Measurements from ENCODE around the gene ABCC3.

ABCC3 gene

GRCh38 chr17:50684288-50684611 lies 49.6 kb downstream of the ABCC3 start:
- no peak for DNase-seq (ENCODE audit: low read depth, low spot score)

- no peak for DNase-seq (ENCODE audit: low read depth, low spot score)
Measured at GRCh38 chr17:50684612-50685333, 50.1 kb downstream of the ABCC3 start.

GRCh38 chr17:50685334-50685665 lies 50.6 kb downstream of the ABCC3 start:
- no peak for DNase-seq (ENCODE audit: low read depth, low spot score)

- DNase-seq (ENCODE audit: low read depth, low spot score): no peak
Measured at GRCh38 chr17:50685691-50686493, 51.2 kb downstream of the ABCC3 start.

- DNase-seq (ENCODE audit: low read depth, low spot score): no peak
Measured at GRCh38 chr17:50686494-50687199, 52.0 kb downstream of the ABCC3 start.

GRCh38 chr17:50687200-50688066 lies 52.8 kb downstream of the ABCC3 start:
- DNase-seq (ENCODE audit: low read depth, low spot score): no peak

- DNase-seq (ENCODE audit: low read depth, low spot score): no peak
Measured at GRCh38 chr17:50688245-50688644, 53.6 kb downstream of the ABCC3 start.

GRCh38 chr17:50689251-50689650 lies 54.6 kb downstream of the ABCC3 start:
- no peak for DNase-seq (ENCODE audit: low read depth, low spot score)

GRCh38 chr17:50689956-50690886 lies 55.5 kb downstream of the ABCC3 start:
- no peak for DNase-seq (ENCODE audit: low read depth, low spot score)

- no peak for DNase-seq (ENCODE audit: low read depth, low spot score)
Measured at GRCh38 chr17:50690887-50691549, 56.3 kb downstream of the ABCC3 start.

GRCh38 chr17:50691550-50692447 lies 57.1 kb downstream of the ABCC3 start:
- DNase-seq (ENCODE audit: low read depth, low spot score): no peak

- no peak for DNase-seq (ENCODE audit: low read depth, low spot score)
Measured at GRCh38 chr17:50692448-50693035, 57.9 kb downstream of the ABCC3 start.

- no peak for DNase-seq (ENCODE audit: low read depth, low spot score)
Measured at GRCh38 chr17:50693036-50693682, 58.5 kb downstream of the ABCC3 start.

- no peak for DNase-seq (ENCODE audit: low read depth, low spot score)
Measured at GRCh38 chr17:50696365-50696879, 61.7 kb downstream of the ABCC3 start.

- no peak for DNase-seq (ENCODE audit: low read depth, low spot score)
Measured at GRCh38 chr17:50697062-50697461, 62.4 kb downstream of the ABCC3 start.

GRCh38 chr17:50697663-50698272 lies 63.1 kb downstream of the ABCC3 start:
- DNase-seq (ENCODE audit: low read depth, low spot score): no peak

GRCh38 chr17:50699410-50699809 lies 64.7 kb downstream of the ABCC3 start:
- no peak for DNase-seq (ENCODE audit: low read depth, low spot score)

Data from smooth muscle cell of the brain vasculature (primary cell).